HCT116 (cell line): Measurements from ENCODE around the gene LRRTM4. TPM values are rescaled to one million over a fixed set of nuclear protein-coding genes. Genes with fewer than 3 reads are reported as not detected.
"Not testable (repeated sequence)": the region's sequence is repeated elsewhere in the genome, so short reads cannot be mapped to it uniquely, and the experiment has no call there.

Experiments
- ATAC-seq: fragments of 200-7000 bp; cut with Tn5 transposase; 2 replicates; pipeline ENCODE4 v1.9.1; 2020; ENCODE audit warnings: mild to moderate bottlenecking, moderate library complexity
- BruUV-seq: library from RNA; stranded (reverse); fragments of 400-500 nt; replicated peaks from 2 replicates; lab custom pipeline; 2021; lab: Mats Ljungman, UMichigan
- CTCF ChIA-PET: fragments of 300-600 bp; sonication (Branson Sonifier 250); formaldehyde crosslinking; loops from one replicate; lab custom pipeline; 2021; ENCODE audit warnings: antibody characterized with exemption; lab: Charles Lee
- POLR2A ChIA-PET: fragments of 300-600, 350-600 bp; sonication (Branson Sonifier 250); formaldehyde crosslinking; loops from one replicate; lab custom pipeline; 2021; ENCODE audit warnings: antibody characterized with exemption; lab: Charles Lee
- RAD21 ChIA-PET, 2 experiments: fragments of 300-600 bp; sonication (Branson Sonifier 250); formaldehyde crosslinking; loops; one replicate each; lab custom pipeline; 2023; ENCODE audit warnings: low total read pairs in 2 of 2; ENCODE audit not compliant: uncharacterized antibody in 2 of 2, unreplicated experiment in 2 of 2, low non-redundant PET in 1 of 2; lab: Charles Lee
- DNase-seq: peaks from one replicate; pipeline ENCODE4 v3.0.0-alpha.2; 2010; ENCODE audit warnings: low read depth, low spot score
- H2AFZ ChIP-seq: fragments of 200-600 bp; shearing (Covaris generic), sonication (generic); 2 replicates; pipeline ENCODE4 v1.6.1; 2017; ENCODE audit warnings: low read depth, mixed run types, mixed read lengths, antibody characterized with exemption, low read length; ENCODE audit not compliant: poor library complexity, severe bottlenecking
- H3K27ac ChIP-seq: 2 replicates; pipeline ENCODE4 v1.5.1; 2012; ENCODE audit warnings: low read depth, low read length
- H3K27me3 ChIP-seq: fragments of 200-600 bp; sonication (generic); 2 replicates; pipeline ENCODE4 v1.6.1; 2016; ENCODE audit warnings: mixed run types, low read length, mixed read lengths; ENCODE audit not compliant: insufficient read depth
- H3K36me3 ChIP-seq, 2 experiments: fragments of 200-500 bp in 1 of 2; fragments of 200-600 bp in 1 of 2; sonication (Bioruptor generic) in 1 of 2; sonication (generic) in 1 of 2; 2 replicates each; pipeline versions ENCODE4 v1.5.1 to v1.6.1; 2014 to 2016; ENCODE audit warnings: low read length in 2 of 2, inconsistent platforms in 1 of 2, mixed read lengths in 1 of 2, mixed run types in 1 of 2; ENCODE audit not compliant: insufficient read depth in 2 of 2, control insufficient read depth in 1 of 2
- H3K4me1 ChIP-seq, 2 experiments: fragments of 200-600 bp in 1 of 2; sonication (generic) in 1 of 2; 2 replicates each; pipeline versions ENCODE4 v1.5.1 to v1.6.1; 2012 to 2017; ENCODE audit warnings: low read length in 2 of 2, inconsistent platforms in 1 of 2, mild to moderate bottlenecking in 1 of 2, mixed read lengths in 1 of 2, mixed run types in 1 of 2, moderate library complexity in 1 of 2; ENCODE audit not compliant: insufficient read depth in 2 of 2, control insufficient read depth in 1 of 2
- H3K4me2 ChIP-seq: fragments of 200-600 bp; sonication (generic); 2 replicates; pipeline ENCODE4 v1.6.1; 2017; ENCODE audit warnings: mixed run types, low read length, mixed read lengths
- H3K4me3 ChIP-seq, 2 experiments: fragments of 200-600 bp in 1 of 2; sonication (generic) in 1 of 2; replicated peaks in 1 of 2; 2 replicates each; pipeline ENCODE4 v1.5.1; 2011 to 2016; ENCODE audit warnings: low read length in 2 of 2, control low read depth in 1 of 2, low read depth in 1 of 2, mild to moderate bottlenecking in 1 of 2, mixed read lengths in 1 of 2, mixed run types in 1 of 2
- H3K79me2 ChIP-seq: fragments of 200-600 bp; sonication (generic); 2 replicates; pipeline ENCODE4 v1.6.1; 2017; ENCODE audit warnings: mild to moderate bottlenecking, mixed run types, low read length, moderate library complexity, mixed read lengths; ENCODE audit not compliant: insufficient read depth
- H3K9ac ChIP-seq: fragments of 200-600 bp; sonication (generic); 2 replicates; pipeline ENCODE4 v1.6.1; 2016; ENCODE audit warnings: low read length, mixed read lengths
- H3K9me2 ChIP-seq: fragments of 200-600 bp; sonication (generic), shearing (Covaris generic); 2 replicates; pipeline ENCODE4 v1.6.1; 2017; ENCODE audit warnings: mixed run types, mild to moderate bottlenecking, moderate library complexity; ENCODE audit not compliant: insufficient read depth
- H3K9me3 ChIP-seq, 2 experiments: fragments of 200-500 bp in 1 of 2; fragments of 200-600 bp in 1 of 2; sonication (Bioruptor generic) in 1 of 2; sonication (generic) in 1 of 2; 2 replicates each; pipeline ENCODE4 v1.6.1; 2014 to 2017; ENCODE audit warnings: low read length in 2 of 2, mixed read lengths in 2 of 2, inconsistent platforms in 1 of 2, low read depth in 1 of 2, mild to moderate bottlenecking in 1 of 2, mixed run types in 1 of 2, moderate library complexity in 1 of 2; ENCODE audit not compliant: control insufficient read depth in 1 of 2, insufficient read depth in 1 of 2
- H4K20me1 ChIP-seq: fragments of 200-600 bp; sonication (generic), shearing (Covaris generic); 2 replicates; pipeline ENCODE4 v1.6.1; 2017; ENCODE audit warnings: mixed run types, mild to moderate bottlenecking, moderate library complexity; ENCODE audit not compliant: insufficient read depth
- EGR1 ChIP-seq: IDR thresholded peaks from 2 replicates; pipeline ENCODE4 v1.6.1; 2012; ENCODE audit warnings: low read depth
- ELF1 ChIP-seq: IDR thresholded peaks from 2 replicates; pipeline ENCODE4 v1.6.1; 2012; ENCODE audit warnings: low read depth, borderline replicate concordance
- EZH2phosphoT487 ChIP-seq: fragments of 200-600 bp; IDR thresholded peaks from 2 replicates; pipeline ENCODE4 v1.6.1; 2018; ENCODE audit warnings: antibody characterized with exemption, borderline replicate concordance
- POLR2A ChIP-seq: IDR thresholded peaks from 2 replicates; pipeline ENCODE4 v1.7.0; 2011; ENCODE audit warnings: borderline replicate concordance; ENCODE audit not compliant: insufficient read depth, insufficient read length; ENCODE audit errors: extremely low read depth
- RAD21 ChIP-seq: IDR thresholded peaks from 2 replicates; pipeline ENCODE4 v1.6.1; 2012; ENCODE audit warnings: low read depth, mild to moderate bottlenecking
- ZFX ChIP-seq: fragments of 450-650 bp; IDR thresholded peaks from 2 replicates; pipeline ENCODE4 v1.6.1; 2017
- intact Hi-C: fragments of 100-400 bp; cut with micrococcal nuclease; formaldehyde crosslinking; loops from 2 replicates; pipeline ENCODE4 v1.10.0; 2022
- total RNA-seq: library from RNA; stranded (reverse); gene quantifications from one replicate; pipeline ENCODE4 v1.2.1, GENCODE V29; 2021; ENCODE audit not compliant: unreplicated experiment

Gene LRRTM4
- total RNA-seq, 1 experiment from 2014 or later: 0.25 TPM

DNA sequence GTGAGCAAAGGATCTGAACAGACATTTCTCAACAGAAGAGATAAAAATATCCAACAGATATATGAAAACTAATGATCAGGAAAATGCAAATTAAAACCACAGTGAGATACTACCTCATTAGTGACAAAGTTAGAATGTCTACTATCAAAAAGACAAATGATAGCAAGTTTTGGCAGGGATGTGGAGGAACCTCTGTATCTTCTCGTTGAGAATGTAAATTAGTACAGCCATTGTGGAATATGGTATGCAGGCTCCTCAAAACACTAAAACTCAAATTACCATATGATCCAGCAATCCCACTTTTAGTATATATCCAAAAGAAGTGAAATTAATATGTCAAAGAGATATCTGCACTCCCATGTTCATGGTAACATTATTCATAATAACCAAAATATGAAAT lies 427.1 kb downstream of the LRRTM4 start:
- ChIA-PET CTCF (no interaction called here), RAD21 (no interaction called here), POLR2A (no interaction called here)
- DNase-seq (no peak), ATAC-seq (no peak)
- no peaks in the 10 kb centered on the region for H3K4me1 ChIP-seq
- H3K4me2 ChIP-seq: no peak overlapping the region
- no peaks in the 10 kb centered on the region for H3K36me3 ChIP-seq
- no peak overlapping the region for H3K27ac ChIP-seq
- no peaks in the 10 kb centered on the region for H3K27me3 ChIP-seq
- TF ChIP-seq EGR1: no peak
- TF ChIP-seq ELF1: no peak
- TF ChIP-seq EZH2phosphoT487: no peak
- TF ChIP-seq ZFX: no peak
- no peak for TF ChIP-seq RAD21
- no peak for TF ChIP-seq POLR2A
- BruUV-seq: no TSS peak
- no peaks in the 10 kb centered on the region for H4K20me1 ChIP-seq
- H3K9me2 ChIP-seq: no peaks in the 10 kb centered on the region
- H3K9me3 ChIP-seq: no peaks in the 10 kb centered on the region
- intact Hi-C loops: no loop called here
- no peak overlapping the region for H2AFZ ChIP-seq
- no peak overlapping the region for H3K4me3 ChIP-seq
- no peak overlapping the region for H3K9ac ChIP-seq
- H3K79me2 ChIP-seq: no peaks in the 10 kb centered on the region

DNA sequence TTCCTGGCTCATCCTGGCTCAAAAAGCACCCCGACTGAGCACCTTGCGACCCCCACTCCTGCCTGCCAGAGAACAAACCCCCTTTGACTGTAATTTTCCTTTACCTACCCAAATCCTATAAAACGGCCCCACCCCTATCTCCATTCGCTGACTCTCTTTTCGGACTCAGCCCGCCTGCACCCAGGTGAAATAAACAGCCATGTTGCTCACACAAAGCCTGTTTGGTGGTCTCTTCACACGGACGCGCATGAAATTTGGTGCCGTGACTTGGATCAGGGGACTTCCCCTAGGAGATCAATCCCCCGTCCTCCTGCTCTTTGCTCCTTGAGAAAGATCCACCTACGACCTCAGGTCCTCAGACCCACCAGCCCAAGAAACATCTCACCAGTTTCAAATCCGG lies 433.8 kb downstream of the LRRTM4 start:
- H3K27me3 ChIP-seq, CTCF ChIA-PET, H3K9me2 ChIP-seq, H3K27ac ChIP-seq, H3K4me3 ChIP-seq, POLR2A ChIA-PET, H3K9ac ChIP-seq, H3K4me2 ChIP-seq, H3K4me1 ChIP-seq, DNase-seq, BruUV-seq, H4K20me1 ChIP-seq, ATAC-seq, intact Hi-C loops, H3K36me3 ChIP-seq, H2AFZ ChIP-seq, RAD21 ChIA-PET, H3K79me2 ChIP-seq: not testable (repeated sequence)
- peaks cover 8 to 12% of the 10 kb centered on the region in 2 experiments; a peak in 2 of 4 replicates for H3K9me3 ChIP-seq
